ENCODE measurements around the gene ST3GAL3. TPM values are rescaled to one million over a fixed set of nuclear protein-coding genes. Genes with fewer than 3 reads are reported as not detected.

The ST3GAL3 gene
- polyA plus RNA-seq, 1 donor (not counting 4 experiments of a cell fraction or from before 2014, with no cell fraction given), result 10.0 TPM

DNA sequence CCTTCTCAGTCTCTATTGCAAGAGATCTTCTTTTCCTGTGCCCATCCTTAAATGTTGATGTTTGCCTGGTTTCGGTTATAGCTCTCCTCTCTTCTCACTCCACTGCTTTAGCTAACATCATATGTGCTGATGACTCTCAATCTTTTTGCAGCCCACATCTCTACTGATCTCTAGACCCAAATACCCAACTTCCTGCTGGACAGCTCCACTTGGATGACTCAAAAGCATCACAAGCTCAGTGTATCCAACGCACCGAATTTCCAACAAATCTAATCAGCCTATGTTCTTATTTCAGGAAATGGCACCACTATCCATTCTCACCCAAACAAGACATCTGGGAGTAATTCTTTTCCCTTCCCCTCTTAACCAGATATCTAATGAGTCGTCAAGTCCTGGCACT, 147.1 kb downstream of the ST3GAL3 start:
- no peak overlapping the region for H3K4me2 ChIP-seq (ENCODE audit: control insufficient read depth, extremely low read depth, insufficient read depth, low read depth, low read length)
- no peak overlapping the region for H3K4me3 ChIP-seq (ENCODE audit: control insufficient read depth in 2 of 3, extremely low read depth in 1 of 3, insufficient read depth in 2 of 3, low read depth in 1 of 3, low read length in 3 of 3)
- no peak overlapping the region for H3K27ac ChIP-seq (ENCODE audit: control insufficient read depth, insufficient read depth, low read length)
- H4K20me1 ChIP-seq (ENCODE audit: control insufficient read depth, extremely low read depth, insufficient read depth, low read length), result no peaks in the 10 kb centered on the region
- TF ChIP-seq, protein P1, sequence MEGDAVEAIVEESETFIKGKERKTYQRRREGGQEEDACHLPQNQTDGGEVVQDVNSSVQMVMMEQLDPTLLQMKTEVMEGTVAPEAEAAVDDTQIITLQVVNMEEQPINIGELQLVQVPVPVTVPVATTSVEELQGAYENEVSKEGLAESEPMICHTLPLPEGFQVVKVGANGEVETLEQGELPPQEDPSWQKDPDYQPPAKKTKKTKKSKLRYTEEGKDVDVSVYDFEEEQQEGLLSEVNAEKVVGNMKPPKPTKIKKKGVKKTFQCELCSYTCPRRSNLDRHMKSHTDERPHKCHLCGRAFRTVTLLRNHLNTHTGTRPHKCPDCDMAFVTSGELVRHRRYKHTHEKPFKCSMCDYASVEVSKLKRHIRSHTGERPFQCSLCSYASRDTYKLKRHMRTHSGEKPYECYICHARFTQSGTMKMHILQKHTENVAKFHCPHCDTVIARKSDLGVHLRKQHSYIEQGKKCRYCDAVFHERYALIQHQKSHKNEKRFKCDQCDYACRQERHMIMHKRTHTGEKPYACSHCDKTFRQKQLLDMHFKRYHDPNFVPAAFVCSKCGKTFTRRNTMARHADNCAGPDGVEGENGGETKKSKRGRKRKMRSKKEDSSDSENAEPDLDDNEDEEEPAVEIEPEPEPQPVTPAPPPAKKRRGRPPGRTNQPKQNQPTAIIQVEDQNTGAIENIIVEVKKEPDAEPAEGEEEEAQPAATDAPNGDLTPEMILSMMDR (optimal IDR thresholded peaks at IDR 0.05 in 1 of 3, IDR thresholded peaks at IDR 0.05 in 1 of 3, conservative IDR thresholded peaks at IDR 0.05 in 1 of 3; ENCODE audit: extremely low read depth in 1 of 3, insufficient read depth in 2 of 3, low read length in 3 of 3), result no peak
- no peak for TF ChIP-seq EZH2 (IDR thresholded peaks at IDR 0.05; ENCODE audit: low read length)
- H3K9me1 ChIP-seq (ENCODE audit: control insufficient read depth, extremely low read depth, insufficient read depth, low read length), result no peaks in the 10 kb centered on the region
- no peaks in the 10 kb centered on the region for H3K36me3 ChIP-seq (ENCODE audit: control insufficient read depth in 2 of 2, extremely low read depth in 1 of 2, insufficient read depth in 2 of 2, low read length in 2 of 2)
- FAIRE-seq, result no peak
- no peaks in the 10 kb centered on the region for H3K79me2 ChIP-seq (ENCODE audit: control insufficient read depth, insufficient read depth, low read length)
- dilution Hi-C loops (cut with MboI; ENCODE audit: extremely low pct_ligation_motif_present, low sequenced_read_pairs), result no loop called here
- H3K9ac ChIP-seq (ENCODE audit: control insufficient read depth, extremely low read depth, insufficient read depth, low read length), result no peak overlapping the region
- no peaks in the 10 kb centered on the region for H3K27me3 ChIP-seq (ENCODE audit: control insufficient read depth, extremely low read depth, insufficient read depth, low read length)
- H3K9me3 ChIP-seq (ENCODE audit: control insufficient read depth, low read depth, low read length), result no peaks in the 10 kb centered on the region
- H2AFZ ChIP-seq (ENCODE audit: control insufficient read depth, low read length), result no peak overlapping the region
- no peak for DNase-seq (ENCODE audit: low read depth, low spot score)
- peaks cover 31% of the 10 kb centered on the region for H3K4me1 ChIP-seq (ENCODE audit: control insufficient read depth, extremely low read depth, insufficient read depth, low read length)

DNA sequence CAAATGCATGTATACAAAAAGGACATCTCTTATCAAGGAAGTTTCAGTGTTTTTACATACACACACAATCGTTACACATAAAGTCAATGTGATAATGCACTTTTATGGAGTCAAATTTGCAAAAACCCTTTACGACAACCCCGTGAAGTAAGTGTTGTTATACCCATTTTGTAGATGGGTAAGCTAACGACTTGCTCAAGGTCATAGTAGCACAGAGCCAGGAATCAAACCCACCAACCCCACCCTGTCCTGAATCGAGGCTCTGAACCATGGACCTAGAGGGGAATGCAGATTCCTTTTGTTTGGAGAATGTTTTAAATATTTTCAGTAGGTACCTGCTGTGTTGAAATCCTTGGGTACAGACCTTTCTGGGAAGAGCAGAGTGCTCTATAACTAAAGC, 148.9 kb downstream of the ST3GAL3 start:
- TF ChIP-seq EZH2 (IDR thresholded peaks at IDR 0.05; ENCODE audit: low read length), result no peak
- TF ChIP-seq, protein P1 (optimal IDR thresholded peaks at IDR 0.05 in 1 of 3, IDR thresholded peaks at IDR 0.05 in 1 of 3, conservative IDR thresholded peaks at IDR 0.05 in 1 of 3; ENCODE audit: extremely low read depth in 1 of 3, insufficient read depth in 2 of 3, low read length in 3 of 3), result no peak
- H4K20me1 ChIP-seq (ENCODE audit: control insufficient read depth, extremely low read depth, insufficient read depth, low read length), result no peaks in the 10 kb centered on the region
- dilution Hi-C loops (cut with MboI; ENCODE audit: extremely low pct_ligation_motif_present, low sequenced_read_pairs), result no loop called here
- H3K9me3 ChIP-seq (ENCODE audit: control insufficient read depth, low read depth, low read length), result no peaks in the 10 kb centered on the region
- H3K9ac ChIP-seq (ENCODE audit: control insufficient read depth, extremely low read depth, insufficient read depth, low read length), result no peak overlapping the region
- H3K4me2 ChIP-seq (ENCODE audit: control insufficient read depth, extremely low read depth, insufficient read depth, low read depth, low read length), result no peak overlapping the region
- no peak for FAIRE-seq
- H3K4me1 ChIP-seq (ENCODE audit: control insufficient read depth, extremely low read depth, insufficient read depth, low read length), result peaks cover 42% of the 10 kb centered on the region
- H3K9me1 ChIP-seq (ENCODE audit: control insufficient read depth, extremely low read depth, insufficient read depth, low read length), result no peaks in the 10 kb centered on the region
- no peak overlapping the region for H3K4me3 ChIP-seq (ENCODE audit: control insufficient read depth in 2 of 3, extremely low read depth in 1 of 3, insufficient read depth in 2 of 3, low read depth in 1 of 3, low read length in 3 of 3)
- H3K36me3 ChIP-seq (ENCODE audit: control insufficient read depth in 2 of 2, extremely low read depth in 1 of 2, insufficient read depth in 2 of 2, low read length in 2 of 2), result peaks cover 0 to 2% of the 10 kb centered on the region in 2 experiments
- no peak overlapping the region for H3K27ac ChIP-seq (ENCODE audit: control insufficient read depth, insufficient read depth, low read length)
- DNase-seq (ENCODE audit: low read depth, low spot score), result no peak
- no peak overlapping the region for H2AFZ ChIP-seq (ENCODE audit: control insufficient read depth, low read length)
- H3K79me2 ChIP-seq (ENCODE audit: control insufficient read depth, insufficient read depth, low read length), result no peaks in the 10 kb centered on the region
- H3K27me3 ChIP-seq (ENCODE audit: control insufficient read depth, extremely low read depth, insufficient read depth, low read length), result no peaks in the 10 kb centered on the region

Measured in keratinocyte (primary cell).